Activated CD4-positive, CD25-positive, alpha-beta regulatory T cell (primary cell): Measurements from ENCODE around the gene GOLGA3.
"Not testable (repeated sequence)": the region's sequence is repeated elsewhere in the genome, so short reads cannot be mapped to it uniquely, and the experiment has no call there.

Experiments used
- DNase-seq, 4 experiments: peaks; one replicate each; lab custom pipeline; 2025; lab: John Stamatoyannopoulos, UW

The GOLGA3 gene

GRCh38 chr12:132812631-132813305, 15.9 kb downstream of the GOLGA3 start:
- DNase-seq, result no peak

- not testable (repeated sequence) for DNase-seq
Measured at GRCh38 chr12:132809391-132809790, 19.3 kb downstream of the GOLGA3 start.

- no peak for DNase-seq
Measured at GRCh38 chr12:132807295-132808092, 21.2 kb downstream of the GOLGA3 start.

- DNase-seq, result no peak
Measured at GRCh38 chr12:132806857-132807256, 21.8 kb downstream of the GOLGA3 start.

GRCh38 chr12:132804426-132804861, 24.2 kb downstream of the GOLGA3 start:
- no peak for DNase-seq

- DNase-seq, result no peak
Measured at GRCh38 chr12:132803888-132804287, 24.8 kb downstream of the GOLGA3 start.

- DNase-seq, result no peak
Measured at GRCh38 chr12:132803125-132803524, 25.5 kb downstream of the GOLGA3 start.

GRCh38 chr12:132801741-132802140, 26.9 kb downstream of the GOLGA3 start:
- no peak for DNase-seq

GRCh38 chr12:132798836-132799235, 29.8 kb downstream of the GOLGA3 start:
- no peak for DNase-seq

GRCh38 chr12:132797820-132798570, 30.7 kb downstream of the GOLGA3 start:
- no peak for DNase-seq

GRCh38 chr12:132795847-132796246, 32.8 kb downstream of the GOLGA3 start:
- DNase-seq, result no peak

- DNase-seq, result not testable (repeated sequence)
Measured at GRCh38 chr12:132791940-132792339, 36.7 kb downstream of the GOLGA3 start.

- no peak for DNase-seq
Measured at GRCh38 chr12:132789099-132789471, 39.6 kb downstream of the GOLGA3 start.

GRCh38 chr12:132788375-132789098, 40.1 kb downstream of the GOLGA3 start:
- DNase-seq, result no peak

GRCh38 chr12:132787877-132788276, 40.8 kb downstream of the GOLGA3 start:
- DNase-seq, result no peak

- no peak for DNase-seq
Measured at GRCh38 chr12:132786192-132786591, 42.5 kb downstream of the GOLGA3 start.

GRCh38 chr12:132784580-132784979, 44.1 kb downstream of the GOLGA3 start:
- no peak for DNase-seq

- no peak for DNase-seq
Measured at GRCh38 chr12:132783917-132784531, 44.6 kb downstream of the GOLGA3 start.

GRCh38 chr12:132781938-132782337, 46.7 kb downstream of the GOLGA3 start:
- no peak for DNase-seq

- DNase-seq, result no peak
Measured at GRCh38 chr12:132779781-132780353, 48.8 kb downstream of the GOLGA3 start.

- DNase-seq, result no peak
Measured at GRCh38 chr12:132777614-132778013, 51.1 kb downstream of the GOLGA3 start.
